Body of pancreas (tissue), 4 donors: Measurements from ENCODE around the gene PGK1.
"Not testable (repeated sequence)": the region's sequence is repeated elsewhere in the genome, so short reads cannot be mapped to it uniquely, and the experiment has no call there.

ENCODE experiments used
- CTCF ChIP-seq, 7 experiments: fragments of 450-650 bp in 4 of 7; fragments of 200-600 bp in 3 of 7; sonication (generic) in 3 of 7; IDR thresholded peaks; one replicate each; pipeline ENCODE4 v1.5.1; 2016 to 2019; ENCODE audit warnings: antibody characterized with exemption in 7 of 7
- POLR2A ChIP-seq, 3 donors: fragments of 450-650 bp; IDR thresholded peaks; one replicate each; pipeline ENCODE4 v1.6.1; 2016; ENCODE audit warnings: antibody characterized with exemption in 3 of 3, mild to moderate bottlenecking in 2 of 3

DNA sequence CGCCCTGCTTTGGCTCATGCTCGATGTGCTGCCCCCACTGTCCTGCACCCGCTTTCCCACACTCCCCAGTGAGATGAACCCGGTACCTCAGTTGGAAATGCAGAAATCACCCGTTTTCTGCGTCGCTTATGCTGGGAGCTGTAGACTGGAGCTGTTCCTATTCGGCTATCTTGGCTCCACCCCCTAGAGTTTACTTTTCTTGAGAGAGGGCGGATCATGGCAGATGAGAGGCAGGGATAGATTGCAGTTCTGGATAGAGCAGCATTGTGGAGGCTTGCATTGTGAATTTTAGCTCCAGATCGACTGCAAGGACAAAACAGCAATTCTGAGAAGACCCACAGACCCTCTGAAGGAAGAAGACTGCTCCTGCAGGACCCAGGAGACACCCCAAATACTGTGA lies 53.8 kb downstream of the PGK1 start:
- TF ChIP-seq POLR2A, CTCF (IDR thresholded peaks at IDR 0.05): not testable (repeated sequence)
